NCI-H1105 treated with DMSO at 0.1 percent for 48 hours (cell line): ENCODE results near the gene STK39.
A peak's percentile ranks its signal among the peaks of the same experiment; 100 is the strongest.
"Not testable (repeated sequence)": the region's sequence is repeated elsewhere in the genome, so short reads cannot be mapped to it uniquely, and the experiment has no call there.

Experiments
- DNase-seq: peaks from one replicate; lab custom pipeline; 2025; lab: John Stamatoyannopoulos, UW

Gene STK39

GRCh38 chr2:168247341-168248261, at the start of gene STK39:
Gene STK39 (minus strand): TSS chr2:168247595. CDS start chr2:168247435, 160 bp downstream.
- DNase-seq = peak; percentile 77

GRCh38 chr2:168295051-168295450, 47.7 kb upstream of the STK39 start:
- no peak for DNase-seq

- DNase-seq = no peak
These were observed 47.0 kb upstream of the STK39 start for GRCh38 chr2:168294409-168294808.

- DNase-seq = no peak
These were observed 46.4 kb upstream of the STK39 start for GRCh38 chr2:168293766-168294165.

- DNase-seq = no peak
These were observed 43.0 kb upstream of the STK39 start for GRCh38 chr2:168290391-168290790.

GRCh38 chr2:168289880-168290279, 42.5 kb upstream of the STK39 start:
- DNase-seq = no peak

GRCh38 chr2:168286535-168286934, 39.1 kb upstream of the STK39 start:
- DNase-seq = no peak

- peak; percentile 73 for DNase-seq
These were observed 31.1 kb upstream of the STK39 start for GRCh38 chr2:168278424-168278888.

- no peak for DNase-seq
These were observed 29.9 kb upstream of the STK39 start for GRCh38 chr2:168277276-168277675.

- peak; percentile 86 for DNase-seq
These were observed 24.8 kb upstream of the STK39 start for GRCh38 chr2:168272225-168272624.

- not testable (repeated sequence) for DNase-seq
These were observed 15.5 kb upstream of the STK39 start for GRCh38 chr2:168262926-168263325.

GRCh38 chr2:168256448-168256847, 9.1 kb upstream of the STK39 start:
- no peak for DNase-seq

- no peak for DNase-seq
These were observed 8.5 kb upstream of the STK39 start for GRCh38 chr2:168255866-168256265.

- no peak for DNase-seq
These were observed 7.7 kb upstream of the STK39 start for GRCh38 chr2:168255103-168255502.

- DNase-seq = no peak
These were observed 7.0 kb upstream of the STK39 start for GRCh38 chr2:168254158-168254935.

GRCh38 chr2:168253379-168253778, 6.0 kb upstream of the STK39 start:
- DNase-seq = no peak

- DNase-seq = no peak
These were observed 5.6 kb upstream of the STK39 start for GRCh38 chr2:168252976-168253375.

GRCh38 chr2:168246483-168247340, 683 bp downstream of the STK39 start:
- peak; percentile 35 for DNase-seq

GRCh38 chr2:168246072-168246482, 1.3 kb downstream of the STK39 start:
- DNase-seq = peak; percentile 70

GRCh38 chr2:168245074-168245825, 2.1 kb downstream of the STK39 start:
- DNase-seq = no peak

- peak; percentile 83 for DNase-seq
These were observed 3.1 kb downstream of the STK39 start for GRCh38 chr2:168244318-168244717.
